Endothelial cell of umbilical vein (primary cell): Measurements from ENCODE around the gene ADAMTSL3. TPM values are rescaled to one million over a fixed set of nuclear protein-coding genes. Genes with fewer than 3 reads are reported as not detected.

Source experiments
- BruUV-seq: library from RNA; stranded (reverse); fragments of 400-500 nt; replicated peaks from 2 replicates; lab custom pipeline; 2021; lab: Mats Ljungman, UMichigan
- CTCF ChIA-PET: fragments of 300-600, 350-600 bp; sonication (Branson Sonifier 250); formaldehyde crosslinking; loops from one replicate; lab custom pipeline; 2021; ENCODE audit warnings: antibody characterized with exemption, inconsistent platforms; lab: Charles Lee
- POLR2A ChIA-PET: fragments of 300-600, 350-600 bp; sonication (Branson Sonifier 250); formaldehyde crosslinking; loops from one replicate; lab custom pipeline; 2021; ENCODE audit warnings: antibody characterized with exemption, inconsistent platforms; lab: Charles Lee
- DNase-seq: peaks from one replicate; pipeline ENCODE4 v3.0.0-alpha.2; 2011; ENCODE audit warnings: low read depth, low spot score
- FAIRE-seq: peaks from 2 replicates; lab custom pipeline; 2011; peaks lifted over from hg19 to GRCh38; lab: Jason Lieb, UNC
- H2AFZ ChIP-seq: 2 replicates; pipeline ENCODE4 v1.6.0; 2012; ENCODE audit warnings: low read depth, low read length, control low read depth, inconsistent platforms
- H3K27ac ChIP-seq: 2 replicates; pipeline ENCODE4 v1.5.1; 2011; ENCODE audit warnings: low read depth, mild to moderate bottlenecking, control low read depth, low read length, moderate library complexity; ENCODE audit not compliant: insufficient read depth
- H3K27me3 ChIP-seq, 2 experiments: 2 replicates each; pipeline versions ENCODE4 v1.6.0 to v1.6.1; 2011; ENCODE audit warnings: low read length in 2 of 2, mixed read lengths in 1 of 2; ENCODE audit not compliant: control insufficient read depth in 2 of 2, insufficient read depth in 2 of 2
- H3K36me3 ChIP-seq, 2 experiments: 2 replicates in 1 of 2; 3 replicates in 1 of 2; pipeline ENCODE4 v1.5.1; 2011; ENCODE audit warnings: low read length in 2 of 2, mild to moderate bottlenecking in 1 of 2, moderate library complexity in 1 of 2; ENCODE audit not compliant: control insufficient read depth in 2 of 2, insufficient read depth in 2 of 2; ENCODE audit errors: extremely low read depth in 1 of 2
- H3K4me1 ChIP-seq: 3 replicates; pipeline ENCODE4 v1.5.1; 2011; ENCODE audit warnings: mild to moderate bottlenecking, low read length; ENCODE audit not compliant: control insufficient read depth, insufficient read depth; ENCODE audit errors: extremely low read depth
- H3K4me2 ChIP-seq: 2 replicates; pipeline ENCODE4 v1.6.1; 2011; ENCODE audit warnings: low read length, control low read depth, mixed read lengths; ENCODE audit not compliant: insufficient read depth
- H3K4me3 ChIP-seq, 3 experiments: fragments of 200-600 bp in 1 of 3; sonication (generic), shearing (Covaris generic) in 1 of 3; replicated peaks in 1 of 3; 2 replicates each; pipeline ENCODE4 v1.5.1; 2011 to 2016; ENCODE audit warnings: control low read depth in 3 of 3, low read length in 3 of 3, mild to moderate bottlenecking in 2 of 3, inconsistent platforms in 1 of 3, low read depth in 1 of 3, moderate library complexity in 1 of 3; ENCODE audit not compliant: insufficient read depth in 1 of 3
- H3K79me2 ChIP-seq: 2 replicates; pipeline ENCODE4 v1.6.0; 2012; ENCODE audit warnings: low read length, inconsistent platforms; ENCODE audit not compliant: control insufficient read depth, insufficient read depth
- H3K9ac ChIP-seq: replicated peaks from 2 replicates; pipeline ENCODE3; 2011; ENCODE audit warnings: low read length, control low read depth; ENCODE audit not compliant: insufficient read depth; ENCODE audit errors: extremely low read depth
- H3K9me1 ChIP-seq: replicated peaks from 3 replicates; pipeline ENCODE4 v1.6.0; 2011; ENCODE audit warnings: mild to moderate bottlenecking, low read length; ENCODE audit not compliant: control insufficient read depth, insufficient read depth; ENCODE audit errors: extremely low read depth
- H3K9me3 ChIP-seq: replicated peaks from 2 replicates; pipeline ENCODE4 v1.5.1; 2012; ENCODE audit warnings: low read length, inconsistent platforms; ENCODE audit not compliant: control insufficient read depth, insufficient read depth
- H4K20me1 ChIP-seq: replicated peaks from 2 replicates; pipeline ENCODE3; 2011; ENCODE audit warnings: mild to moderate bottlenecking, low read length; ENCODE audit not compliant: control insufficient read depth, insufficient read depth; ENCODE audit errors: extremely low read depth
- CTCF ChIP-seq, 2 donors: IDR thresholded peaks; 1 replicate in 1 of 2; 2 replicates in 1 of 2; pipeline ENCODE4 v1.5.1; 2011; ENCODE audit warnings: low read length in 2 of 2, mild to moderate bottlenecking in 2 of 2, moderate library complexity in 2 of 2, control low read depth in 1 of 2, inconsistent platforms in 1 of 2, low read depth in 1 of 2; ENCODE audit not compliant: insufficient read depth in 1 of 2; ENCODE audit errors: extremely low read depth in 1 of 2
- EZH2 ChIP-seq: IDR thresholded peaks from 2 replicates; pipeline ENCODE4 v1.6.1; 2012; ENCODE audit warnings: borderline replicate concordance, low read depth, mild to moderate bottlenecking, moderate library complexity, low read length, inconsistent platforms; ENCODE audit not compliant: severe bottlenecking
- FOS ChIP-seq: IDR thresholded peaks from 2 replicates; pipeline ENCODE4 v1.6.1; 2011; ENCODE audit warnings: mild to moderate bottlenecking, low read length, moderate library complexity, borderline replicate concordance; ENCODE audit not compliant: insufficient read depth
- GATA2 ChIP-seq: IDR thresholded peaks from 2 replicates; pipeline ENCODE4 v1.7.0; 2011; ENCODE audit warnings: low read depth, mild to moderate bottlenecking, moderate library complexity, mixed read lengths, low read length; ENCODE audit not compliant: insufficient read length, insufficient read depth
- JUN ChIP-seq: IDR thresholded peaks from 2 replicates; pipeline ENCODE4 v1.6.1; 2011; ENCODE audit warnings: borderline replicate concordance, low read depth; ENCODE audit not compliant: insufficient read length, insufficient read depth
- MAX ChIP-seq: IDR thresholded peaks from 2 replicates; pipeline ENCODE4 v1.6.1; 2011; ENCODE audit not compliant: insufficient read depth, insufficient read length
- MYC ChIP-seq: IDR thresholded peaks from one replicate; pipeline ENCODE4 v1.6.1; 2011; ENCODE audit warnings: mild to moderate bottlenecking, low read depth, low read length
- POLR2A ChIP-seq: IDR thresholded peaks from 2 replicates; pipeline ENCODE4 v1.6.1; 2012; ENCODE audit warnings: low read depth, mild to moderate bottlenecking, control low read depth, low read length
- POLR2AphosphoS5 ChIP-seq: IDR thresholded peaks from 2 replicates; pipeline ENCODE4 v1.6.1; 2012; ENCODE audit warnings: low read depth, mild to moderate bottlenecking, control low read depth, low read length, moderate library complexity; ENCODE audit not compliant: insufficient read depth
- dilution Hi-C: fragments of 300-500 bp; cut with MboI; formaldehyde crosslinking; loops from one replicate; pipeline ENCODE4 v1.15.0; 2019; ENCODE audit warnings: low sequenced_read_pairs; ENCODE audit not compliant: extremely low pct_ligation_motif_present
- intact Hi-C: fragments of 100-400 bp; cut with micrococcal nuclease; formaldehyde crosslinking; loops from one replicate; pipeline ENCODE4 v1.10.0; 2022
- polyA plus RNA-seq, 4 experiments: library from polyadenylated mRNA; depleted of rRNA in 3 of 4; stranded (reverse) in 3 of 4; unstranded in 1 of 4; fragments of >200 nt; gene quantifications; 2 replicates each; pipeline versions ENCODE4 v1.2.1 to v1.2.3, GENCODE V29; 2011 to 2012; ENCODE audit warnings: missing spikeins in 1 of 4
- total RNA-seq: library from RNA; stranded (reverse); gene quantifications from 2 replicates; pipeline ENCODE4 v1.2.3, GENCODE V29; 2021

ADAMTSL3 gene
- total and polyA plus RNA-seq, 2 donors (not counting 3 experiments of a cell fraction or from before 2014, with no cell fraction given) = not detected

GRCh38 chr15:83613714-83614113 is 40.2 kb upstream of the ADAMTSL3 start:
- H3K4me3 ChIP-seq = no peak overlapping the region
- dilution Hi-C loops = no loop called here

More at GRCh38 chr15:83613714-83614113, 40.2 kb upstream of the ADAMTSL3 start:
- ChIA-PET POLR2A (no interaction called here), CTCF (no interaction called here)
- Histone ChIP-seq H3K4me1 (no peaks in the 10 kb centered on the region), H3K27ac (no peak overlapping the region), H4K20me1 (no peaks in the 10 kb centered on the region), H3K27me3 (no peaks in the 10 kb centered on the region), H3K36me3 (no peaks in the 10 kb centered on the region), H3K9me3 (no peaks in the 10 kb centered on the region), H3K9ac (no peak overlapping the region), H3K79me2 (no peaks in the 10 kb centered on the region), H3K4me2 (no peak overlapping the region), H2AFZ (no peak overlapping the region), H3K9me1 (no peaks in the 10 kb centered on the region)
- intact Hi-C loops = no loop called here
- DNase-seq (no peak), FAIRE-seq (no peak)
- TF ChIP-seq CTCF (IDR thresholded peaks at IDR 0.05; ENCODE audit: extremely low read depth in 1 of 2, insufficient read depth in 1 of 2, low read depth in 1 of 2, low read length in 2 of 2) (no peak), MYC (no peak), MAX (no peak), EZH2 (no peak), FOS (no peak), POLR2AphosphoS5 (no peak), POLR2A (no peak), JUN (no peak), GATA2 (no peak)
- BruUV-seq = no TSS peak
